HG03060 (cell line): Measurements from ENCODE around the gene GBA2.

Experiments
- ATAC-seq: cut with Tn5 transposase; IDR thresholded peaks from one replicate; pipeline ENCODE4 v1.9.1; 2021; ENCODE audit warnings: low read depth, moderate number of reproducible peaks; ENCODE audit not compliant: unreplicated experiment

The GBA2 gene

DNA sequence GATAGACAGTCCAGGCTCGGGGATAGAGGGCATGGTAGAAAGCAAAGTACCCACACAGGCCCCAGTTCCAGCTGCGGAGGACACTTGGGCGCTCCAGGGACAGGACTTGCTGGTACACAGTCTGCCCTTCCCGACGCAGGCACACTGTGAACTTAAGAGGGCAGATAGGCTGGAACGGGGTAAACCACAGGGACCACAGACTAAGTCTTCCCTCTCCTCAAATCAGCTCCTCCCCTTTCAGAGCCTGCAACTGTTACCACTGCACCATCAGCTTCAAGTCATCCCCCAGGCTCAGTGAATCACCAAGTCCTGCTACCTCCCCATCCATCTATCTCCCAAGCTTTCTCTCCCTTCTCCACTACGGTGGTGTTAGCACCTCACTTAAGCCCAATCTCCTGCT is 7.3 kb downstream of the GBA2 start:
- ATAC-seq: no peak

DNA sequence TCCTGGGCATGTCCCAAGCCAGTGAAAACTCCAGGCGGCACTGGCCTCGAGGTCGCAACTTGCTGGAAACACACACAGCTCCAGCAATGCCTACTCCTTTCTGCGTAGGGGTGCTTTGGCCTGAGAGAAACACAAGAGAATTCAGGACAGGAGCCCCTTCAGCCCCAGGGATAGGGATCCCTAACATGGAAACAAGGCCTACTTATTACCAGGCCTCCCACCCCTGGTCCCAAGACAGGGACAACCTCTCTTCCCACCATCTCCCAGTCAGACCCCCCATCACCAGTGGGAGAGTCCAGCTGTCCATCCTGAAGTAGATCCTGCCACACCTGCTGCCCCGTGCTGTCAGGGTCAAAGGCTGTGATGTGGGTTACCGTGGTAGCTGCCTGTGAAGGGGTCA is 8.8 kb downstream of the GBA2 start:
- no peak for ATAC-seq

DNA sequence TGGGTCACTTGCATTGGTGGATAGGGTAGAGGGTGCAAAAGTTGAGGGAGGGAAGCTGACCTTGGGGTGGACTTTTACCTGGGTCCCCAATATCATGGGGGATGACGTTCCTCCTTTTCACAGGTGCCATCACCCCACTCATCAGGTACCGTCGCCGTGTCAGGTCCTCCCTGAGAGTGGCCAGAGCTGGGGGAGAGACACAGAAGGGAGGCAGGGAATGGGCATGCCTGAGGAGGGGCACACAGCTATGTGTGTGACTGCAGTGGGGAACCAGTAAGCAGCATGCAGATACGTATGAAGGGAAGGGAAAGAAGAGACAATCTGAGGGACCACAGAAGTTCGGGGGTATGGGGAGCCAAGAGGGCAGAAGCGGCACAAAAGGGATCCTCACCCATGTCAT is 10.1 kb downstream of the GBA2 start:
- no peak for ATAC-seq

DNA sequence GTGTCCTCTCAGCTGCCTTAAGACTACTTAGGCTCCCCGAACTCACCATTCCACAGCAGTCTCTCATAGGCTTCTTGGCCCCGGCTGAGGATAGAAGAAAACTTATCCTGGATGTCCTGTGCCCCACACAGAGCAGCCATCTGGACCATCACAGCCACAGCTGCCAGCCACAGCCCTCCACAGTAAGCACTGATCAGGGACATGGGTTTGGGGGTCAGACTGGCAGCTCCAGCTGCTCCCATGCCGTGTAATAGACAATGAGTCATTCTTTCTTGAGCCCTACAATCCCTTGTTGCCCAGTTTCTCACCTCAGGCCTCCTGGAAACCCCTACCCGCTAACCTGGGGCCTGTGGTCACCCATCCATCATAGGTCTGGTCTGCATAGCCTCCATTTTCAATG is 10.8 kb downstream of the GBA2 start:
- no peak for ATAC-seq

DNA sequence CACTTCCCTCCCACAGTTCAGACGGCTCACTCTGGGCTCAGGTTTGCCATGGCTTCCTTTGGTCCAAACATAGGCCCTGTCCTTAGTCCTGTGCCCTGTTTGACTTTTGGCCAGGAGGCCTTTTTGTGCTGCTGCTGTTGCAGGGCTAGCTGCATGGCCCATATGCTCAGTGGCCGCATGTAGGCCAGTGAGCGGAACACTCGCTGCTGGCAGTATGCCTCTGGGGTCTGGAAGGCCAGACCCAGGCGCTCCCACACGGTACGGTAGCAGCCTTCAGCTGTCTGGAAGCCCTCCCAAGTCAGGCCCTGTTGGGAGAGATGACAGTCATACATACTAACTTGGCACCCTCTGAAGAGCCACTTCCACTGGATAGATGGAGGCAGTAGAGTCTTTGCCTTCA is 11.9 kb downstream of the GBA2 start:
- ATAC-seq: no peak

DNA sequence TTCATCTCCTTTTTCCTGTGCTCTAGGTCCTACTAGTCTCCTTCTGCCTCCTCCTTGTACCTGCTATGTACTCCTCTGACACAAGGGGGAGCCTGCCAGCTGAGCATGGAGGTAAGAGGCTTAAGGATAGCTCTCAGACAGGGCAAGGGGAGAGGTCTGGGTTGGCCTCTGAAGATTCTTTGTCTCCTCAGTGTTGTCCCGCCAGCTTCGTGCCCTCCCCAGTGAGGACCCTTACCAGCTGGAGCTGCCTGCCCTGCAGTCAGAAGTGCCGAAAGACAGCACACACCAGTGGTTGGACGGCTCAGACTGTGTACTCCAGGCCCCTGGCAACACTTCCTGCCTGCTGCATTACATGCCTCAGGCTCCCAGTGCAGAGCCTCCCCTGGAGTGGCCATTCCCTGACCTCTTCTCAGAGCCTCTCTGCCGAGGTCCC is 12.8 kb downstream of the GBA2 start:
- no peak for ATAC-seq

DNA sequence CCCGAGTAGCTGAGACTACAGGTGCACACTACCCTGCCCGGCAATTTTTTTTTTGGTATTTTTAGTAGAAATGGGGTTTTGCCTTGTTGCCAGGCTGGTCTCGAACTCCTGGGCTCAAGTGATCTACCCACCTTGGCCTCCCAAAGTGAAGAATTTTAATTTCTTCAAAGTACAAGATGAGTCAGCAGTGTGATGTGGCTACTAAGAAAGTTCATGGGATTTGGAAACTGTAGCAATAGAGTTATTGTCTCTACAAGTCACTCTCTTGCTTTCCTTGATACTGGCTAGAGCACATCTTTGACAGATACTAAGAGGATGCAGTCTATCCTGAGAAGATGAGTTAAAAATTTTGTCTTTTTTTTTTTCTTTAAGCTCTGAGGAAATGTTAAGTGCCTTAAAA is 14.9 kb downstream of the GBA2 start:
- no peak for ATAC-seq

DNA sequence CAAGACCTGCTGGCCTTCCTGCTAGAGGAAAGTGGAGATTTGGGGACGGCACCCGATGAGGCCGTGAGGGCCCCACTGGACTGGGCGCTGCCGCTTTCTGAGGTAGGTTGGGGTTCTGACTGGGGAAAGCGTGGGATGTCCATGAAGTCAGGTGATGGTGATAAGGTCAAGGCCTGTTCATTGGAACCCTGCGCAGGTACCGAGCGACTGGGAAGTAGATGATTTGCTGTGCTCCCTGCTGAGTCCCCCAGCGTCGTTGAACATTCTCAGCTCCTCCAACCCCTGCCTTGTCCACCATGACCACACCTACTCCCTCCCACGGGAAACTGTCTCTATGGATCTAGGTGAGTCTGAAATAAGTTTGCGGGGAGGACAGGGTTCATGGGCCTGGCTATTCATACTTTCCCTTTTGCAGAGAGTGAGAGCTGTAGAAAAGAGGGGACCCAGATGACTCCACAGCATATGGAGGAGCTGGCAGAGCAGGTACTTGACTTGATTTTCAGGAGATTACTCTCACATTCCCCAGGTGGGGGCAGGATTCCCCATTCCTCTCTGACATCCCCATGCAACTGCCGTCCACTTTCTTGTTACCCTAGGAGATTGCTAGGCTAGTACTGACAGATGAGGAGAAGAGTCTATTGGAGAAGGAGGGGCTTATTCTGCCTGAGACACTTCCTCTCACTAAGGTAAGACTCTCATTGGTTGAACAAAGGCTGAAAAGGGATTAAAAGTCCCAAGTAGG is 16.1 kb downstream of the GBA2 start:
- ATAC-seq: no peak

DNA sequence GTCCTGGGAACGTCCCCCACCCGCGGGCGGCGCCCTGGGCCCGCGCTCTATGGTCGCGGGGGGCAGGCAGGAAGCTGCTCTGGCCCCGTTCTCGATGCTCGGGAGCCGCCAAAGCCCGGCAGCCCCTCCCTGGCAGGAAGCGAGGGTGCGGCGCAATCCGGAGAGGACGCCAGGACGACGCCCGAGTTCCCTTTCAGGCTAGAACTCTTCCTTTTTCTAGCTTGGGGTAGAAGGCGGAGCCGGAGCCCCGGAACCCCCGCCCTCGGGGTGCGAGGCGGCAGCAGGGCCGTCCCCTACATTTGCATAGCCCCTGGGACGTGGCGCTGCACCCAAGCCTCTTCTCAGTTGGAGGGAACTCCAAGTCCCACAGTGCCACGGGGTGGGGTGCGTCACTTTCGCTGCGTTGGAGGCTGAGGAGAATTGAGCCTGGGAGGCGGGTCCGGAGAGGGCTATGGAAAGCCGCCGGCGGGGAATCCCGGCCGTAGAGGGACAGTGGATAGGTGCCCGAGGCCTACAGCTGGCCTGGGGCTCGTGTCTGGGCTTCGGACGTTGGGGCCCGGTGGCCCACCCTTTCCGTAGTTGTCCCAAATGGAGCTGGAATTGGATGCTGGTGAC is 16.7 kb downstream of the GBA2 start, which contains the start of the genes CREB3 and TLN1:
CREB3 (plus strand) TSS at position 482 of the 615 bp plus-strand sequence; CDS start at position 589, 107 bp downstream.
TLN1 (minus strand) TSS at position 11 of the 615 bp plus-strand sequence. CDS start 6,501 bp downstream, outside the sequence.
- ATAC-seq: peak; percentile 76

DNA sequence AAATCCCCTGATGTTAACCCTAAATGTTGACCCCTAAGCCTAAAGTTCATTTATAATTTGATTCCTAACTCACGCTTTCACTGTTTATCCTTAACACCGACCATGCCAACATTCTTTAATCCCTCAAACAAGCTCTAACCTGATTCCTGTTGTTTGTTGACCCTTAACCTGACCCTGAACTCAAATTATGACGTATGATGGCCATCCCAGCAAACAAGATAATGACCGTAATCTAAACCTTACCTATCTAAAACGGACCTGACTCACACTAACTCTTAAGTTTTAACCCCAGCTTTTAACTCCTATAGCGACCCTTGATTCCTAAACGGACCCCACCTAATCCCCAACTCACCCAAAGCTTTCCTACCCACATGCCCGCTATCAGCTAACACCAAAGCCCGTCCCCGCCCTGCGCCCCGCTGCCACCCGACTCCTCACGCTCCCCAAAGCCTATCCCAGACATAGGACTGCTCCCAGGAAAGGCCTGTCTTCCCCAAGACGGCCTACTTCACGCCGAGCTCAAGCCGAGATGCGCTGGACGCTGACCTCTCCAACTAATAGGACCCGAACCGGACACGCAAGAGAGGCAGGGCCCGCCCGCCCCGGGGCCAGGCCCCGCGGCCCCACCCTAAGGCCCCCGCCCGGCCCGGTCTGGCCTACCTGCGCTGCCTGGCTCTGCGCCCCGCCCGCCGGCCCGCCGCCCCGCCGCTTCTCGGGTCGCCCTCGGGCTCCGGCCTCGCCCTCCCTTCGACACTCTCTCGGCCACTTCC is 17.4 kb downstream of the GBA2 start:
- no peak for ATAC-seq

DNA sequence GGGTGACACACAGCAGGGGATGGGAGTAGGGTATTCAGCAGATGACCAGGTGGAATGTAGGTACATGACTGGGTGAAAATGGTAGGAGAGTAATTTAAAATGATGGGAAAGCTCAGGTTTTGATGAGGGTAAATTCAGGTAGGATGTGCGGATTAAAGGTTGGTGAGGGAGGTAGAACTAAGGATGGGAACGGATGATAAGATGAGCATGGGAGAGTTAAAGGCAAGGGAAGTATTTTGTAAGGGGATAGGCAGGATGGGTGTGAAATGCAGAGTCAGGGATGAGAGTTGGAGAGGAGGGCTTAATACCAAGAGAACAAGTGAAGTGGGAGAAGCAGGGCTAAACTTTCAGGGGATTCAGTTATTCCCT is 18.6 kb downstream of the GBA2 start:
- ATAC-seq: no peak

DNA sequence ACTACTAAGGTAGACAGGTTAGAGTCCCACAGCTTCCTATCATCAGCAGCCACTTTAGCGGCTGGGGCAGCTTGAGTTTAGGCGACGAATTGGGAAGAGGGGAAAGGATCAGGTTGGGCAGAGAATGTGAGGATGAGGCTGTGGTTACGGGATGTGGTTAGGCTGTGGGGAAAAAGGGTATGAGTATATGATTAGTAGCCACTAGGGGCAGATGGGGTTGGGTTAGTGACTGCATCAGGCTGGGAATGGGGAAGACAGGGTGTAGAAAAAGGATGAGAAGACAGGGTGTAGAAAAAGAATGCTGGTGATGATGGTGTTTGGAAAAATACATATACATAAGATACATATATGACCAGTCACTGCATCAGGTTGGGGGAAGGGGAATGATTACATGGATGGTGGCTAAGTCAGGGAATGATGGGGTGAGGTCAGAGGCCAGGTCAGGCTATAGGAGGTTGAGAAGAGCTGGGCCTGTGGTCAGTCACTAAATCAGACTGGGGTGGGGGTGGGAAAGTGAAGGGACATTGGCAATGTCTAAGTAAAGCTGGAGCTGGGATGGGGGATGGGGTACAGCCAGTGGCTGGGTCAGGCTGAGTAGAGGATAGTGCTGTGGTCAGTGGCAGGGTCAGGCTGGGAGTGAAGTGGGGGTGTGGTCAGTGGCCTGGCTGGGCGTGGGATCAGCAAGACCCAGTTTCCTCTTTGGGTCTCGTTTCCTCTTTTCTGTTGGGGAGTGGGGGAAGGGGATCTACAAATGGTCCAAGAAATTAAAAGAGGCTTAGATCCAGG is 19.1 kb downstream of the GBA2 start:
- ATAC-seq: no peak

DNA sequence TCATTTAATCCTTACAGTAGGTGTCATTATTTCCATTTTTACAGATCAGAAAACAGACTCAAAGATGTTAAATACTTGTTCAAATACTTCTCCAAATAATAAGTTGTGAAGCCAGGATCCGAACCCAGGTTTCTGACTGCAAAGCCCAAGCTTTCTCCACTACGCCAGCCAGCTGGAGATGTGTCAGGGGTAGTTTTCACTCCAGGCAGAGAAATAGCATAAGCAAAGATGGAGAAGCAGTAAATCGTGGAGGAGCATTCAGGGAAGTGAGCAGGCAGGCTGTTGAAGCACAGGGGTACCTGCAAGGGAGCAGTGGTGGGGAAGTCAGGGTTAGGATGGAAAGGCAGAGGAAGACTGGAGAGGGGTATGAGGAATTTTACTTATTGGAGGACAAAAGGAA is 19.9 kb downstream of the GBA2 start:
- no peak for ATAC-seq

DNA sequence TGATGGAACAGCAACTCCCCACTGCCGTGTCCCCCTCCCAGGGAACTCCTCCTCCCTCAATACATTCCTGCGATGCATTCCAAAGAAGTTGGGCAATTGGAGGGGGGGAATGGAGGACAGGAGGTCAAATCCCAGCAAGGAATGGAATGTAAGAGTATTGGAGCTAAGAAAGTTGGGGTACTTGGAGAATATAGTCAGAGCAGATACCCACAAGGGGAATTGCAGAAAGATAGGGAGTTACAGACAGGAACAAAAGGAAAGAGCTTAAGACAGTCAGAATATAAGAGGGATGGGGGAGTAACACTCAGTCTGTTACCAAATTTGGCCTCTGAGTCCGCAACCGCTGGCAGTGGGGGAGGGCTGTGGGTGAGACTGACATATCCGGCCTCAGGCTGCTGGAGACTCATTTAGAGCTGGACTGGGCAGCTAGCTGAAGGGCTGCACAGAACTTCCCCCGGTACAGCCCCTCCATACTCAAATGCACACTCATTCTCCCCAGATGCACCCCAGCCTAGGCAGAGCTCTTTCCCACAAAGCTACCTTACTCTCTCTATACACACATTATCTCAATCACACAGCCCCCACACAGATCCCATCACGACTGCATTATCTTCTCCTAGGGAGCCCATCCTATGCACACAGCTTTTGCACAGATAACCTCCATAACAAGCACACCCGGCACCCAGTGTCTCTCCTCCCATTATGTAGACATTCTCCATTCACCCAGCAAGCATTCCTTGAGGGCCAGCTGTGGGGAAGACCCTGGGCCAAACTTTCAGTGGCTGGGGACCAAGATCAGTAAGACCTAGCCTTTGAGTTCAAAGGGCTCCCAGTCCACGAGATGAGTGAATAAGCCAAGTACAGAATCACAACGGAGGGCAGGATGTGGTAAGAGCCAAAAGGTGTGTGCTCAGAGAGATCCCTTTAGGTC is 20.7 kb downstream of the GBA2 start:
- ATAC-seq: no peak

DNA sequence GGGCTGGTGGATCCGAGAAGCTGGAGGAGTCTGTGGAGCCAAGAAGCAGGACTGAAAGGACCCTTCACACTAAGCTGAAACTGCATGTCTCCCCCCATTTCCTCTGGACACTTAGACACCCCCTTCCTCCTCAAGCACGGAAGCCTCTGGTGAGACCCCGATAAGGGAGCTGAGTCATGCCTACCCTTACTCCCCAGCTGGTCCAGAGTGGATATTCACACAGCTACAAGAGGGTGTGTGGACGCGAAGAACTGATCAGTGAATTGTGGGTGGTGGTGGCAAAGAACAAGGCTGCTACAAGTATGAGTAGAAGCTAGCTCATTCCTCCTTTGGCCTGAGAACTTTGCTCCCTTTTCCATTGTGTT is 21.4 kb downstream of the GBA2 start:
- ATAC-seq: no peak

DNA sequence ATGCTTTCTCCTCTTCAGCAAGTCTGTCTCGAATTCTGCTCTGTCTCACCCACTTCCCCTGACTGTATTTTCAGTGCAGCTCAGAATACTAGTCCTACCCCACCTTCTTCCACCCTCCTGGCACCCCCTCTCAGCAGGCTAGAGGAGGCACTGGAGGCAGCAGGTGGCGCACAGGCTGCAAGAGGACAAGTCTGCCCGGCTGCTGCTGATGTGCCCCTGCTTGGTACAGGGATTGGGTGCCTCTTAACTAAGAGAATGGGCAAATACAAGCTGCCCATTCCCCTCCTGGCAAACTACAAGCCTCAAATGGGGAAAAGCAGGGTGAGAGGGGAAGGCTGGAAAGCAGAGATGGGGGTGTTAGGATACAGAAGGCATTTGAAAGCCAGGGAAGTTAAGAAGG is 22.1 kb downstream of the GBA2 start:
- ATAC-seq: no peak

DNA sequence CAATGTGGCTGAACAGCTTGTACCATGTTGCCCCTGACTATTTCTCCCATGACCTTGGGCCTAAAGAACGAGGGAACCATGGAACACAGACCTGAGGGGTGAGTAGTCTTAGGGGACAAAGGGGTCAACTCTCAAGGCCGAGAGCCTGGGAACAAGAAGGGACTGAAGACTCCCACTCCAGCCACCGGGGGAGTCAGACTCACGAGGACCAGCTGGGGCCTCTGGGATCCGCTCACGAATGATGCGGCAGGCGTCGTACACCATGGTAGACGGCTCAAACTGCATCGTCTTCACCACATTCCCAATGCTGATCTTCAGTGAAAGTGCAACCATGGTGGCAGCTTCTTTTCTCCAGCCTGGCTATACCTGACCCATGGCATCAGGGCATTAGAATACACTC is 23.7 kb downstream of the GBA2 start:
- ATAC-seq: no peak

DNA sequence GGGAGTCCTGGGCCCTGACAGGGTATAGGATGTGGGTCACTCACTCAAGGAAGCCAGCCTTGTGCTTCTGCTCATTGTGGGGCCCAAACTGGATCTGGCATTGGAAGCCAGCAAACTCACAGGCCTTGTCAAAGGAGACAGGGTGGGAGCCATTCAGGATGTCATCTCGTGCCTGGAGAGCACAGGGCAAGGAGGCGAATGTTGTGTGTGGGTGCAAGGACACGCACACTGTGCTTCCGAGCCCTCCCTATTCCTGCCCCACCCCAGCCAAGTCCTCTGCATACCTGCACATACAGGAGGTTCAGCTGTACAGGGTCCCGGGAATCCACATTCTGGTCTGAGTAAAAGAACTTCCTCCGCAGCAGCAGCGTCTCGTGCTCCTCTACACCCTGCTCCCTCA is 25.1 kb downstream of the GBA2 start:
- ATAC-seq: no peak

DNA sequence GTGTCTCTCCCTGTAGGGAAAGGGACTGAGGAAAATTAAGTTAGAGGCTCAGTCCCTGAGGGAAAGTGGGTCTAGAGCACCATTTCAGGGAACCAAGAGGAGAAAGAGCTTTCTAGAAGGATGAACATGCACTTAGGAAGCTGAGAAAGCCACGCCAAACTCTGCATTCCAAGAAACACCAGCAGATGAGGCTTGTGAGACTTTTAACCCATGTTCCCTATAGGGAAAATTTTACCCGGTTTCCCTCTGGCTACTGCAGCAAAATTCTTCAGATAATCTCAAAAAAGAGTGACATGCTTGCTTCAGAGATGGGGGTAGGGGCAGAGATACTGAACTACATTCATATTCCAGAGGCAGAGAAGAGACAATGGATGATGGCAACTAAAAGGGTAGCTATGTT is 25.6 kb downstream of the GBA2 start:
- no peak for ATAC-seq

DNA sequence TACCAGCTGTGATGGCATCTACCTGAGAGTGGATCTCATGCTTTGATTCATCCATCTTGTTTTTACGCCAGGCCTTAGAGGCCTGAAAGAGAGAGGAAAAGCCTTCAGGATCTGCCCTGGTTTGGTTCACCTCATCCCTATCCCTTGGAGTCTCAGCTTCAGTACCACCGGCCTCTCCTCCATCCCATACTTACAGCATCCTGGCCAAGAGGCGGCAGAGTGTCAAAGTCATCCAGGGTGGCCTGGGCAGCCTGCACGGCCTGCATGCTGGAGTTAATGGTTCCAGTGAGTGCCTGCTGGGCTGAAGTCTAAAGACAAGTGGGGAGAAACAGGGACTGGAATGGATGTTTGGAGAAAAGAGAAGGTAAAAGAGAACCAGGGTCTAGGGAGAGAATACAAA is 29.5 kb downstream of the GBA2 start:
- ATAC-seq: no peak
